ENCODE measurements around the gene ZNF592.

Gene ZNF592

DNA sequence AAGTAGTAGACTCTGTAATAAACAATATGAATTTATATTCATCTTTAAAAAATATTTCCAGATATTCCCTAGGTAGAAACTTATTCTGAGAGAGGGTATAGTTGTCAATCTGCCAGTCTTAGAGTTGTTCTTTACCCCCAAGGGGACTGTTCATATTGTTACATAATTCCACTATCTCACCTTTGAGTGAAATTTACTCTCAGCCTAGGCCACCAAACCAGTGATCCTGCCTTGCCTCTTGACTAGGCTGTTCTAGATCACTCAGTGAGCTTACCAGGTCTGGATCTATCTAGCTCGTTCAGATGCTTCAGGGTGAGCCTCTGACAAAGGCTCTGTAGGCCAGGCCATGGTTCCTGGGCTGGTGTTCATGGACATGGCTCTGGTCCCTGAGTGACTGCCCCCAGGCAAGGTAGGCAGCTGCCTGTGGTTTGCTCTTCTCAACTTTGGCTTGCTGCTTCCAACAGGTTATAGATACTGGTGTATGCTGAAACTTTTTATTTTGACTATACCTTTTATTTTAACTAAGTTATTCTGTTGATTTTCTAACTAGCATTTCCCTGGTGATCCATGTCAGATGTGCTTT is 27.6 kb downstream of the ZNF592 start:
- in situ Hi-C loops (cut with MboI; ENCODE audit: low sequenced_read_pairs): no loop called here

DNA sequence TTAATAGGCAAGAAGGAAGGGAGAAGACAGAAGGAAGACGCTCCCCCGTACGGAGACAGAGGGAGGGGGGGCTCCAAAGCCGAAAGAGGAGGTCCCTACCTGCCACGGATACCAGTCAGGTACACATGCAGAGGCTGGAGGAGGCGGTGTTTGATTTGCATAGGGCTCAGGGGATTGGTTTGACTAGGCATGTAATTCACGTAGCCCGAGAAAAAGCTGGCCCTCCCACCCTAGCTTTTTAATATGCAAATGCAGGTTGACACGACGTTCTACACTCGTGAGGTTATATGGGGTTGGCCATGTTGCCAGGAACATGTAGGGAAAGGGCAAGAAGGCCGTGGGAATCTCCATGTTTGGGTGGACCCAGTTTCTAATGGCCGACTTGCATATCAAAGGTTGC is 29.8 kb downstream of the ZNF592 start:
- in situ Hi-C loops (cut with MboI; ENCODE audit: low sequenced_read_pairs): no loop called here

DNA sequence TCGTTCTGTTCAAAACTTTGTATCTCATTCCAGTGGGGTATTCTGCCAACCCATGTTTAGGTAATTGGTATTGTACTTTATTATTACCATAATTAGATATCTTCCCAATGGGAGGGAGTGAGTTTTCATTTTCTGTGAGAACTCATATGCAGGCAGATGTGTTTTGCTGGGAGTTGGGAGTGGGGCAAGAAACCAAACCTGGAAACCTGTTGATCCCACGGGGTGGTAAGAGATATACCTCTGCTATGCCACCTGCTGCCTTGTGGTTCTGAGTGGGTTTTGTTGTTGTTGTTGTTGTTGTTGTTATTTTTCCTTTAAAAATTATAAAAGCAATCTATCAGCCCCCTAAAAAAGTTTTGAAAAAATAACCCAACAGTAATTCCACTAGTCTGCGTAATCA is 32.1 kb downstream of the ZNF592 start:
- in situ Hi-C loops (cut with MboI; ENCODE audit: low sequenced_read_pairs): no loop called here

DNA sequence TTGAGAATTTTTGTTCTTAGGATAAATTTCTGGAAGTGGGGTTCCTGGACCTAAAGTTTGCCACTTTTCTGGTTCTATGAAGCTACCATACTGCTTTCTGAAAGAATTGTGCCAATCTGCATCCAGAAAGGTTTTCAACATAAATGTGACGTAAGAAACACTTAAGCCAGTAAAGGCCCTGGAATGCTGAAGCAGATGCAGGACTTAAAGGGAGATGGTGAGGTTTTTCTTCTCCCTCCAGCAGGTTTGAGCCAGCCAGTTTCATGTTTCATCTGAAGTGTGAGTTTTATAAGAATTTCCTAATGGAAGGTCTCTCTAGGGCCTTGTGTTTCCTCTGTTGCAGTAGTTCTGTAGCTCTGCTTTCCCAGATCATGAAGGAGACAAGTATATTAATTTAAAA is 33.1 kb downstream of the ZNF592 start:
- in situ Hi-C loops (cut with MboI; ENCODE audit: low sequenced_read_pairs): no loop called here

DNA sequence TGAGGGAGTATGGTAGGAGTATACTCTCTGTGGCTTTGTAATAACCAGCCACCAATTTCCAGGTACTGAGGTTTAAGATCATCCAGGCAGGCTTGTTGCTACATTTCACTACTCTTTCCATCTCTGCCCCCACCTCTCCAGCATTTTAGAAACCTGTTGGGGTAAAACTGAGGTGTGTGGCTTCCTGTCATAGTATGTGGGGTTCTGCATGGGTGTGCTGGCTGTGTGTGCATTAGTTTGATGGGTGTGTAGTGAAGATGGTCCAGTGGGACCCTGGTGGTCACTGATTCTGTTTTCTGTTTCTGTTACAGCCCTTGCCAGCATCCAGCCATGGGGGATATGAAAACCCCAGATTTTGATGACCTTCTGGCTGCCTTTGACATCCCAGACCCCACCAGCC is 34.0 kb downstream of the ZNF592 start:
- in situ Hi-C loops (cut with MboI; ENCODE audit: low sequenced_read_pairs): no loop called here

DNA sequence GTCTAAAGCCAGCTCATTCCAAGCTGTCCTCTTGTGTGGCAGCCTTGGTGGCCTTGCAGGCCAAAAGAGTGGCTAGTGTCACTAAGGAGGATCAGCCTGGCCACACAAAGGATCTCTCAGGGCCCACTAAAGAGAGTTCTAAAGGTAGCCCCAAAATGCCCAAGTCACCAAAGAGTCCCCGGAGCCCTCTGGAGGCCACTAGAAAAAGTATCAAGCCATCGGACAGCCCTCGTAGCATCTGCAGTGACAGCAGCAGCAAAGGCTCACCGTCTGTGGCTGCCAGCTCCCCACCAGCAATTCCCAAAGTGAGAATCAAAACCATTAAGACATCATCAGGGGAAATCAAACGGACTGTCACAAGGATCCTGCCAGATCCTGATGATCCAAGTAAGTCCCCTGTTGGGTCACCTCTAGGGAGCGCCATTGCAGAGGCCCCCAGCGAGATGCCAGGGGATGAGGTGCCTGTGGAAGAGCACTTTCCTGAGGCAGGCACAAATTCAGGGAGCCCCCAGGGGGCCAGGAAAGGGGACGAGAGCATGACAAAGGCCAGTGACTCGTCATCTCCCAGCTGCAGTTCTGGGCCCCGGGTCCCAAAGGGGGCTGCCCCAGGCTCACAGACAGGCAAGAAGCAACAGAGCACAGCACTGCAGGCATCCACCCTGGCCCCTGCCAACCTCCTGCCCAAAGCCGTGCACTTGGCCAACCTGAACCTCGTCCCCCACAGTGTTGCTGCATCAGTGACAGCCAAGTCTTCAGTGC is 35.3 kb downstream of the ZNF592 start:
- in situ Hi-C loops (cut with MboI; ENCODE audit: low sequenced_read_pairs): no loop called here

DNA sequence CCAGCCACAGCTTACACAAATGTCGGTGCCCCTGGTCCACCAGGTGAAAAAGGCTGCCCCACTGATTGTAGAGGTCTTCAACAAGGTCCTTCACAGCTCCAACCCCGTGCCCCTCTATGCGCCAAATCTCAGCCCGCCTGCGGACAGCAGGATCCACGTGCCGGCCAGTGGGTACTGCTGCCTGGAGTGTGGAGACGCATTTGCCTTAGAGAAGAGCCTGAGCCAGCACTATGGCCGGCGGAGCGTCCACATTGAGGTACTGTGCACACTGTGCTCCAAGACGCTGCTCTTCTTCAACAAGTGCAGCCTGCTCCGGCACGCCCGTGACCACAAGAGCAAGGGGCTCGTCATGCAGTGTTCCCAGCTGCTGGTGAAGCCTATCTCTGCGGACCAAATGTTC is 35.9 kb downstream of the ZNF592 start:
- in situ Hi-C loops (cut with MboI; ENCODE audit: low sequenced_read_pairs): no loop called here

DNA sequence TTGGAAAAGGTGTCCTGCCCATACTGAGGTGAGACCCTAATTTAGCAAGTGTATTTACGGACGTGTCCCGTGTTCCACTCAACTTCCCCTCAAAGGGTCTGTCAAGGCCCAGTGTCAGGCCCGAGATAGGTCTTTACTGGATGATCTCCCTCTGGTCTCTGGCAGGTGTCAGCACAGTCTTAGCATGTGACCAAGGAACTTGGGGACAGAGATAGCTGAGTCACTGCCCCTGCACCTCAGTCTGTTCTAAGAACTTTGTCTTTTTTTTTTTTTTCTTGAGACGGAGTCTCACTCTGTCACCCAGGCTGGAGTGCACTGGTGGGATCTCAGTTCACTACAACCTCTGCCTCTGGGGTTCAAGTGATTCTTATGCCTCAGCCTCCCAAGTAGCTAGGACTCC is 36.7 kb downstream of the ZNF592 start:
- in situ Hi-C loops (cut with MboI; ENCODE audit: low sequenced_read_pairs): no loop called here

DNA sequence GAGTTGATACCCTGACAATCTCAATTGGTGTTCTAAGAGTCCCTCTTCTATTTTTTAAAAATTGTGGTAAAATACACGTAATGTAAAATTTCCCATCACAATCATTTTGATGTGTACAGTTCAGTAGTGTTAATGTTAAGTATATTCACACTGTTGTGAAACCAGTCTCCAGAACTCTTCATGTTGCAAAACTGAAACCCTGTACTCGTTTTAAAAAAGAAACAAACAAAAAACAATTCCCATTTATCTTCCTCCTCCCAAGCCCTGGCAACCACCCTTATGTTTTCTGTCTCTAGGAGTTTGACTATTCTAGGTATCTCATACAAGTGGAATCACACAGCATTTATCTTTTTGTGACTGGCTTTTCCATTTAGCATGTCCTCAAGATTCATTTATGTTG is 40.1 kb downstream of the ZNF592 start:
- in situ Hi-C loops (cut with MboI; ENCODE audit: low sequenced_read_pairs): no loop called here

DNA sequence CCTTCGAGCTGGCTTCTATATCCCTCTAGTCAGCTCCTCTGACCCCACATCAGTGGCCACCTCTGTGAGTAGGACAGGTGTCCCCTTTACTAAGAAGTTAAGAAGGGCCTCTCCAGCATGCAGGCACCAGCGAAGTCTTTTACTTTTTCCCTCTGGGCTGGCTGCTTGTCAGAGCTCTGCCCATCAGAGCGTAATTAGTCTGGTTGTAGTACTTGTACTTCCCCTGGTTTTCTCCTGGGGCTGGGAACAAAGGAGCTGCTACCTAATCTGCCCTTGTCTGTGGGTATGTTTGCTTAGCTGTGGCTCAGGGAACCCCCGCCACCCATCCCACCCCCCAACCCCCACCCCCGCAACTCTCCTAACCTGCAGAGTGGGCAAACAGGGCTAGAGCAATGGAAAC is 41.4 kb downstream of the ZNF592 start:
- in situ Hi-C loops (cut with MboI; ENCODE audit: low sequenced_read_pairs): no loop called here

DNA sequence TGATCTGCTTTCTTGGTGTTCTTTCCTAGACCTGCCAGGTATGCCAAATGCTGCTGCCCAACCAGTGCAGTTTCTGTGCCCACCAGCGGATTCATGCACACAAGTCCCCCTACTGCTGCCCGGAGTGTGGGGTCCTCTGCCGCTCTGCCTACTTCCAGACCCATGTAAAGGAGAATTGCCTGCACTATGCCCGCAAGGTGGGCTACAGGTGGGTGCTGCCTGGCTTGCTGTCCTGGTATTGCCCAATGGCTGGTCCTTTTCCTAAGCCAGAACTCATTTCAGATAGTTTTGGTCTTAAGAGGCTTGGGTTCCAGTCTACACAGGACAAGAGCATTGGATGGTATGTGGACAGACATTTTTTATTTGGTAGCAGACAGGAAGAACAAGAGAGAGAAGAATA is 42.3 kb downstream of the ZNF592 start:
- in situ Hi-C loops (cut with MboI; ENCODE audit: low sequenced_read_pairs): no loop called here

DNA sequence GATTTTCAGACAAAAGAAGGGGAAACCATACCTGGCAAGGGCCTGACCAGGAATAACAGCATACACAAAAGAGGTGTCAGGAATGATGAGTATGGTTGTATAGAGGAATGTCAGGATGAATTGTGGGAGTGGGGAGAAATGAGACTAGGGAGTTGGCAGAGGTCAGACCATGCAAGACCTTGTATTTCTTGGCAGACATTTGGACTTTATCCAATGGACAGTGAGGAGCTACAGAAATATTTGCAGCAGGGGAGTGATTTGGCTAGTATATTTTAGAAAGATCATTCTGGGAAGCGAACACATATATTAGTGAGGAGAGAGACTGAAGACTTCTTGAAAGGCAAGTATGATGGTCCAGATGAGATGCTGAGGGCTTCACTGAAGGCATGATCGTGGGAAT is 43.4 kb downstream of the ZNF592 start:
- in situ Hi-C loops (cut with MboI; ENCODE audit: low sequenced_read_pairs): no loop called here

DNA sequence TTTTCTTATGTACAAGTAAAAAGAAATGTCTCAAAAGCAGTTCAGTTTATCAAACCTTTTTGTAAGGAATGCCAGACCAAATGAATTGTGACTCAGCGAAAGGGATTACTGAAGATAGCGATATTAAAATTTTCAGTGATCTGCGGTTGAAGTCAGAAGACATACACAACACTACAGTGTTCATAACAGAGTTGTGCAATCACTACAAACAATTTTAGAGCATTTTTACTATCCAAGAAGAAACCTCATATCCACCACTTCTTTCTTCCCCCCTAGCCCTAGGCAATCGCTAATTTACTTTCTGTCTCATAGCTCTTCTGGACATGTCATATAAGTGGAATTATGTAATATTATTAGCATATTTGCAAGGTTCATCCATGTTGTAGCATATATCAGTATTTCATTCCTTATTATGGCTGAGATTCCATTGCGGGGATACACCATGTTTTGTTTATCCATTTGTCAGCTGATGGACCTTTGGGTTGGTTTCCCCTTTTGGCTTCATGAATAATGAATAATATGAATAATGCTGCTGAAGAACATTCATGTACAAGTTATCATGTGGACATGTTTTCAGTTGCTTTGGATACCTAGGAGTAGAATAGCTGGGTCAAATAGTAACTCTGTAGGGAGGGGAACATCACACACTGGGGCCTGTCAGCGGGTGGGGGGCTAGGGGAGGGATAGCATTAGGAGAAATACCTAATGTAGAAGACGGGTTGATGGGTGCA is 45.2 kb downstream of the ZNF592 start:
- in situ Hi-C loops (cut with MboI; ENCODE audit: low sequenced_read_pairs): no loop called here

DNA sequence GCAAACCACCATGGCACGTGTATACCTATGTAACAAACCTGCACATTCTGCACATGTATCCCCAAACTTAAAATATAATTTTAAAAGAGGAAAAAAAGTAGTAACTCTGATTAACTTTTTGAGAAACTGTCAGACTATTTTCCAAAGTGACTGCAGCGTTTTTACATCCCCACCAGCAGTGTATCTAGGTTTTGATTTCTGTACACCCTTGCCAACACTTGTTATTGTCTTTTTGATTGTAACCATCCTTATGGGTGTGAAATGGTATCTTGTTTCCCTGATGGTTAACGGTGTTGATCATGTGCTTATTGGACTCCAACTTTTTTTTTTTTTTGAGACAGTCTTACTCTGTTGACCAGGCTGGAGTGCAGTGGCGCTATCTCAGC is 45.8 kb downstream of the ZNF592 start:
- in situ Hi-C loops (cut with MboI; ENCODE audit: low sequenced_read_pairs): no loop called here

DNA sequence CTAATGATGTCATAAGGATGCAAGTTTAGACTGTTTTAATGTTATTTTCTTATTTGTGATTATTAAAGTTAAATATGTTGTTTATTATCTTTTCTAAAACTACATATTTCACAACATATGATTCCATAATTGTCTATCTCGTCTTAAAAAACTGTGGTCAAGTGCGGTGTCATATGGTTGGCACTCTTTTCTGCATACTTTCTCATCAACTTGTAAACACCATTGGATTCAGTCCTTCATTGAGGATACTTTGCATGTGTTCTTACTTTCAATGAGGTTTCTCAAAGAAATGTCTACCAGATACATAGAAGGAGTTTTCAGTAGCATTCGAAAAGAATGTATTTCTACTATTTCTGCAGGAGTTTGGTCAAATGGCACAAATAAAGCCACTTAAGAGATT is 46.8 kb downstream of the ZNF592 start:
- in situ Hi-C loops (cut with MboI; ENCODE audit: low sequenced_read_pairs): no loop called here

DNA sequence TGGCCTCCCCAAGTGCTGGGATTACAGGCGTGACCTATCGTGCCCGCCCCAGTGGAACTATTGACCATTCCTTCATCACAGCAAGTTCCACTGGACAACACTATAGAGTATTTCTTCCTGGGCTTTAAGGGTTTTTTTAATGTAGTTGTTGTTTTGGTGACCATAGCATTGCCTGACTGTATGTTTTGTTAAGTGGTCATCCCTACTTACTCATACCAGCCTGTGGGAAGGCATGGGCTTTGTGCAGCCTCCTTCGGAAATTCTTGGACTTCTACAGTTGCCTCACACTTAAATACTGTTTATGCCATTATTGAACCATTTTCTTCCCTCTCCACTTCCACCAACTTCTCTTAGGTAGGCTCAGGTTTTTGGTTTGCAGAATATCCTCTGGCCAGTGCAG is 48.8 kb downstream of the ZNF592 start:
- in situ Hi-C loops (cut with MboI; ENCODE audit: low sequenced_read_pairs): no loop called here

DNA sequence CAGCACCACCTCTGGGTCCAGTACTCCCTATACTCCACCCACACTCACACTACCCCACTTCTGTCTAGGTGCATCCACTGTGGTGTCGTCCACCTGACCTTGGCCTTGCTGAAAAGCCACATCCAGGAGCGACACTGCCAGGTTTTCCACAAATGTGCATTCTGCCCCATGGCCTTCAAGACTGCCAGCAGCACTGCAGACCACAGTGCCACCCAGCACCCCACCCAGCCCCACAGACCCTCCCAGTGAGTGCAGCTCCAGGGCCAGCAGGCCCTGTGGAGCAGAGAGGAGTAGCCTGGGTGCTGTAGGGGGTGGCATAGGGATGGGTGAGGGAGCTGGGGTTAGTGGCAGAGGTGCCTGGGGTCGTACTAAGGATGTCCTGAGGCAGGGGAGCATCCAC is 49.4 kb downstream of the ZNF592 start:
- in situ Hi-C loops (cut with MboI; ENCODE audit: low sequenced_read_pairs): no loop called here

DNA sequence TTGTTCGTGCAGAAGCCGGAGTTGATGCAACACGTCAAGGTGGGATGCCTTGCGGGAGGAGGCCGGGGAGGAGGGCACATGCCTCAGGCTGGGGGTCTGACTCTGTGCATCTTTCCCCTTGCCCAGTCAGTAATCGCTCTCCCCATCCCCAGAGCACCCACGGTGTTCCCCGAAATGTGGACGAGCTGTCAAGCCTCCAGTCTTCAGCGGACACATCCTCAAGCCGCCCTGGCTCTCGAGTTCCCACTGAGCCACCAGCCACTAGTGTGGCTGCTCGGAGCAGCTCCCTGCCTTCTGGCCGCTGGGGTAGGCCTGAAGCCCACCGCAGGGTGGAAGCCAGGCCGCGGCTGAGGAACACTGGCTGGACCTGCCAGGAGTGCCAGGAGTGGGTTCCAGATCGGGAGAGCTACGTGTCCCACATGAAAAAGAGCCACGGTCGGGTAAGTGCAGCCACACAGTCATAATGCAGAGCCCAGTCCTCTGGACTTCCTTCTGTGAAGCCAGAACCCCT is 50.1 kb downstream of the ZNF592 start:
- in situ Hi-C loops (cut with MboI; ENCODE audit: low sequenced_read_pairs): no loop called here

DNA sequence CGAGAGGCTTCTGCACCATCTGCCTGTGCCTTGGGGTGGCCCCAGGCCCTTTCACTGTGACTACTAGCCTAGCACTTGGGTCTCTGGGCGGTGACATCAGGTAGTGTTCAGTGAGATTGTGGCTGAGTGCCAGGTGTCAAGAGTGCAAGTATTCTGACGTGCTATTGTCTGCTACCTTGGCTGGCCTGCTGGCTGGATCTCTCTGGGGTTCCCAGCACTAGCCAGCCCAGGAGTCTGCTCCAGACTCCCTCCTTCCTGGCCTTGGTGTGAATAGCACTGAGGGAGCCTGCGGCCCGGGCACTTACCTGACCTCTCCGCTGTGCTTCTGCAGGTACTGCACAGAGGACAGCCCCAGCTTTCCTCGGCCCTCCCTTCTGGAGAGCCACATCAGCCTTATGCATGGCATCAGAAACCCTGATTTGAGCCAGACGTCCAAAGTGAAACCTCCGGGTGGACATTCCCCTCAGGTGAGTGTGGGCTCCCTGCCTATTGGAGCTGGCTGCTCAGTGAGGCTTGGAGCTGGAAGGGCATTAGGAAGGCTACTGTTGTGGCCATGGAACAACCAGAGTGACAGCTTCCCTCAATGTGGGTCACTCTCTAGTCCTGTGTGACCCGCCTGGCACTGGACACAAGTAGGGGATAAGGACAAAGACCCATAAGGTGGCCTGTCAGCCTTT is 51.3 kb downstream of the ZNF592 start:
- in situ Hi-C loops (cut with MboI; ENCODE audit: low sequenced_read_pairs): no loop called here

DNA sequence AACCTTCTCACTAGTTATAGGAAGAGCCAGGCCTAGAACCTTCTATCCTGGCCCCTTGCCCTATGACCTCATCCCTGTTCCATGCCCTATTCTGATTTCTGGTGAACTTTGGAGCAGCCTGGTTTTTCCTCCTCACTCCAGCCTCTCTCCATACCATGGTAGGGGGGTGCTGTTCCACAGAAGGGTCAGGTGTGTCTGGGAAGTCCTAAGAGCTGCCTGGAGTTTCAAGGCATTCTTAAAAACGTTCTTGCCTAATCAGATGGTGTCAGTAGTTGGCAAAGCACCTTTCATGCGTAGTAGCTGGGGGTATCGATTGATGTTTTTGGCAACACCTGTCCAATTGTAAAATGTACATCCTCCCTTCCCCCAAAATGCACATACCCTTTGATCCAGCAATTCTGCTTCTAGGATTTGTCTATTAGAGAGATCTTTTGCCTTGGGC is 52.0 kb downstream of the ZNF592 start:
- in situ Hi-C loops (cut with MboI; ENCODE audit: low sequenced_read_pairs): no loop called here
